ENCODE data around the gene COPG2. TPM values are rescaled to one million over a fixed set of nuclear protein-coding genes. Genes with fewer than 3 reads are reported as not detected.

COPG2 gene
- total RNA-seq, 1 experiment from 2014 or later: 77.7 TPM

GRCh38 chr7:130490311-130490791 lies 178.2 kb downstream of the COPG2 start:
- no peak overlapping the region for H2AK5ac ChIP-seq (ENCODE audit: insufficient read length, low read length)
- H2AFZ ChIP-seq (ENCODE audit: low read length): no peak overlapping the region
- no peak overlapping the region for H4K5ac ChIP-seq (ENCODE audit: insufficient read length, low read depth, low read length)
- H3K36me3 Mint-ChIP-seq (ENCODE audit: insufficient read depth in 1 of 3, low read depth in 3 of 3): peaks cover 23 to 37% (median 33%) of the 10 kb centered on the region in 3 experiments
- peaks cover 40 to 64% of the 10 kb centered on the region in 2 experiments for H3K4me1 Mint-ChIP-seq
- no peak overlapping the region for H2BK15ac ChIP-seq (ENCODE audit: low read depth, low read length)
- peak overlapping the region; percentile 62 for H3K4me2 ChIP-seq (ENCODE audit: insufficient read depth, insufficient read length, low read length)
- no peak overlapping the region for H3K56ac ChIP-seq (ENCODE audit: insufficient read length, low read depth, low read length)
- no peak overlapping the region for H2BK120ac ChIP-seq (ENCODE audit: low read depth, low read length, poor library complexity, severe bottlenecking)
- H3K14ac ChIP-seq (ENCODE audit: insufficient read depth, low read length): peak overlapping the region; percentile 42; the same call in 1 of the 2 replicates
- no peaks in the 10 kb centered on the region; the same call in 1 of the 2 replicates for H3K27me3 ChIP-seq (ENCODE audit: insufficient read depth, low read length)
- H3K9me3 Mint-ChIP-seq: peaks cover 12 to 14% of the 10 kb centered on the region in 2 experiments
- peaks cover 6% of the 10 kb centered on the region; the same call in 1 of the 2 replicates for H3K4me1 ChIP-seq (ENCODE audit: insufficient read depth, low read length)
- no peak overlapping the region for H3K23ac ChIP-seq (ENCODE audit: insufficient read length, low read depth, low read length)
- H3T11ph ChIP-seq (ENCODE audit: low read length): no peak overlapping the region
- no peak for TF ChIP-seq CTCF (conservative IDR thresholded peaks at IDR 0.05)
- no peak overlapping the region for H2BK20ac ChIP-seq (ENCODE audit: low read depth, low read length, poor library complexity, severe bottlenecking)
- no peak overlapping the region for H3K18ac ChIP-seq (ENCODE audit: insufficient read length, low read depth, low read length)
- no peaks in the 10 kb centered on the region for H4K20me1 ChIP-seq (ENCODE audit: control insufficient read depth, insufficient read depth, insufficient read length)
- no CpG with 5 or more reads among the region's 21 CpGs for whole genome bisulfite sequencing (ENCODE audit: extremely low coverage, insufficient read length, low lambda C conversion rate)
- H3K79me2 ChIP-seq (ENCODE audit: insufficient read depth, low read length): peaks cover 6% of the 10 kb centered on the region; the same call in 1 of the 2 replicates
- H2BK5ac ChIP-seq (ENCODE audit: insufficient read length, low read length): no peak overlapping the region
- no peak overlapping the region for H3K27ac ChIP-seq (ENCODE audit: insufficient read length, low read depth, low read length)
- H4K91ac ChIP-seq (ENCODE audit: insufficient read length, low read depth, low read length): no peak overlapping the region
- no peak overlapping the region for H2BK12ac ChIP-seq (ENCODE audit: insufficient read length, low read depth, low read length)
- no peak overlapping the region for H3K9ac ChIP-seq (ENCODE audit: extremely low read depth, insufficient read length, low read length)
- no peak overlapping the region; the same call in 1 of the 2 replicates for H3K4ac ChIP-seq (ENCODE audit: low read depth, low read length)
- peaks cover 35% of the 10 kb centered on the region for H3K23me2 ChIP-seq (ENCODE audit: insufficient read length, low read depth, low read length, poor library complexity, severe bottlenecking)
- DNase-seq: peak; percentile 47
- H3K79me1 ChIP-seq (ENCODE audit: insufficient read depth, low read depth, low read length, poor library complexity, severe bottlenecking): peaks cover 6% of the 10 kb centered on the region
- peak overlapping the region in 2 of 3 experiments; percentile 84; a peak in 4 of 7 replicates for H3K27ac Mint-ChIP-seq
- H3K4me3 Mint-ChIP-seq: peak overlapping the region; percentile 58 to 75
- H3K9me3 ChIP-seq (ENCODE audit: control insufficient read depth, low read depth, low read length): no peaks in the 10 kb centered on the region
- no peak overlapping the region for H4K8ac ChIP-seq (replicated peaks; ENCODE audit: insufficient read length, low read depth, low read length)
- H3K27me3 Mint-ChIP-seq (ENCODE audit: low read depth): peaks cover 62% of the 10 kb centered on the region
